Tibial nerve (tissue), 4 donors: ENCODE measurements around the gene RBM19.

Experiments used
- CTCF ChIP-seq, 5 experiments: fragments of 200-600 bp in 3 of 5; fragments of 450-650 bp in 2 of 5; sonication (generic) in 3 of 5; IDR thresholded peaks; one replicate each; pipeline ENCODE4 v1.5.1; 2016 to 2019; ENCODE audit warnings: antibody characterized with exemption in 5 of 5, mild to moderate bottlenecking in 3 of 5, moderate library complexity in 2 of 5
- EP300 ChIP-seq, 2 donors: sonication (generic); formaldehyde crosslinking; IDR thresholded peaks; one replicate each; pipeline ENCODE4 v1.6.1; 2017; ENCODE audit warnings: antibody characterized with exemption in 2 of 2, mild to moderate bottlenecking in 1 of 2

- TF ChIP-seq CTCF (IDR thresholded peaks at IDR 0.05) (no peak), EP300 (IDR thresholded peaks at IDR 0.05) (no peak)
Observed at GRCh38 chr12:113796852-113797534, 169.1 kb downstream of the RBM19 start.
